Frontal cortex (tissue), 4 donors: ENCODE measurements around the gene TEDDM1. TPM values are rescaled to one million over a fixed set of nuclear protein-coding genes. Genes with fewer than 3 reads are reported as not detected.
"Not testable (repeated sequence)": the region's sequence is repeated elsewhere in the genome, so short reads cannot be mapped to it uniquely, and the experiment has no call there.

Experiments
- DNase-seq, 2 donors: peaks; one replicate each; pipeline ENCODE4 v3.0.0; 2012; ENCODE audit warnings: low spot score in 2 of 2
- FAIRE-seq: peaks from 2 replicates; lab custom pipeline; 2012; peaks lifted over from hg19 to GRCh38; lab: Jason Lieb, UNC
- total RNA-seq: library from RNA; depleted of rRNA; stranded (reverse); fragments of >200 nt; gene quantifications from one replicate; pipeline ENCODE4 v1.2.3, GENCODE V29; 2014
- donor health status: control.
- donor health status: control.
- donor health status: control.

Gene TEDDM1
- total RNA-seq, 1 donor from 2014 or later: not detected

DNA sequence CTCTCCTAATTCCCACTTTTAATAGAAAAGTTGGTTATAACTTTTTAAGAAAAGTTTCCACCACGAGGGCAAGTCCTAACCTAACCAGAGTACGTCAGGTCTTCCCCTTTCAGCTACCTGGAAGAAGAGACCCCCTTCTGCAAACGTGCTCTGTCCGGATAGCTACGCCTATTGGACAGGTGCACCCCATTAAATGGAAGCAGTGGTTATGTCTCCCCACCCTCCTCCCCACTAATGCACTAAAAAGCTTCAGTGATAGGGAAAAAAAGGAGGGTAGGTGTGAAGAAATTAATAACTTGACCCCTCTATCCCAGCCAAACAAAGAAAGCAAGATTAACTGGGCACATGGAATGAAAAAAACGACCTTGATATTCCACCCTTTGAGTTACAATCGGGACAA, 16.5 kb downstream of the TEDDM1 start:
- FAIRE-seq: no peak

DNA sequence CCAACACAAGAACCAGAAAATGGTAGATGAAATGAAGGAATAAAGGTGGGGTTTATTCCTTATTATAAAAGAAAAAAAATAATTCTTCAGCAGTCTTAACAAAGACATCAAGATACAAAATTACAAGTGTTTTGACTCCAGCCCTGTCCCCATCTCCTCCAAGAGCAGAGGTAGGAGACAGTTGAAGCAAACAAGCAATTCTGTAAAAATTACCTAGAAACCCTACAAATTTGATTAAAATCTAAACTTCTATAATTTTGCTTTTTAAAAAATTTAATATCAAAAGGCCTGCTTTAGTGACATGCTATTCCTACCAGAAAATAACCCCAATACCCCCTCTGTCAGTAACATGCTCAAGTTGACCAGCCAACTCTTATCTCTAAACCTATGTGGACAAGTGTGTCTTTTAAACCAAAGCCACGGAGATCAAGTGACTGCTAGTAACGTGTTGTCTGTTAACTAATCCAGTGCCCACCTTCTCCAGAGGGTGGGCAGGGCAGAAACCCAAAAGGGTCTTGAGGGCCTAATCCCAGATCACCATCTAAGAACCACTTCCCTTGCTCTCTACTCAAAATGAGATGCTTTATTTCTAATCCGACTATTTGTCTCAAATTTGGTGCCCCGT, 17.3 kb downstream of the TEDDM1 start:
- DNase-seq (no peak), FAIRE-seq (no peak)

More for the DNA sequence above, 16.5 kb downstream of the TEDDM1 start:
- no peak for DNase-seq

DNA sequence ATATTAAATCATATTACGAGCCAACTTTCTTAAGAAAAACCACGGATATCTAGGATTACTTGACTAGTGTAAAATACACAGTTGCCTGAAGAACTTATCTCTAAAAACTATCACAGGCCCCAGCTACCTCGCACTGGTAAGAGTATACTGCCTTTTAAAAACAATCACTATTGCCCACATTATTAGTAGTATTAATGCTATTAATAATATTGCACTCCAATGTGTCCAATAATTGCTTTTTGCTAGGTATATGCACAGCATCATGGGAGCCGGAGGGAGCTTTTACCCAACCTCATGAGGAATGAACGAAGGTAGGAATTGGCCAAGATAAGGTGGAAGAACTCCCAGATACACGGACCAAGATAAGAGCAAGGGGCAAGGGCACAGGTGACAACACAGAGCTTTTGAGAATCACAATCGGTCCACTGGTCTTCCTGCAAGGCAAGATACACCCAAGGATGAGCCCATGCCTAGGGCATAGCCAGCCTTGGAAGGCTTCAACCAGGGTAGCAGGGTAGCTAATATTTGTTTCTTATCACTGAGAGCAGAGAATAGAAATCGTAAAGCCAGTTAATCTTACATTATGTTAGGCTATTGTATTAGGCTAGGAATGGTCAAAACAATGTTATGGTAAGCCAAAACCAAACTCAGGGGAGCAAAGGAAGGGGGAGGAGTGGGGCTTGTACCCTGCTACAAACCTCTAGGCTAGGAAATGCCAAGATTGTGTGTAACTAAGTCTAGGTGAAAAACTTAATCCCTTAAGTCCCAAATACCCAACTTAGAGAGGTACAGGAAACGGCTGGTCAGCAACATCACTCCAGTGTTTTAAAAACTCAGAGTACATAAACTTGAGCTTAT, 18.3 kb downstream of the TEDDM1 start:
- FAIRE-seq (no peak), DNase-seq (no peak)

DNA sequence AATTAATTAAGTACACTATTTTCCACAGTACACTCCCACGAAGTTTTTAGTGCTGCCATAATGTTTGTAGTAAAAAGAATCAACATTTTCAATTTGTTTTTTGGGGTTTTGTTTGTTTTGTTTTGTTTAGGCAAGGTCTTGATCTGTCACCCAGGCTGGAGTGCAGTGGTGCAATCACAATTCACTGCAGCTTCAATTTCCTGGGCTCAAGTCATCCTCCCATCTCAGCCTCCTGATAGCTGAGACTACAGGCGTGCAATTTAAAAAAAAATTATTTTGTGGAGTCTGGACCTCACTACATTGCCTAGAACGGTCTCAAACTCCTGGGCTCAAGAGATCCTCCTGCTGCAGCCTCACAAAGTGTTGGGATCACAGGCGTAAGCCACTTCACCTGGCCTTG, 20.3 kb downstream of the TEDDM1 start:
- DNase-seq: no peak
- no peak for FAIRE-seq

DNA sequence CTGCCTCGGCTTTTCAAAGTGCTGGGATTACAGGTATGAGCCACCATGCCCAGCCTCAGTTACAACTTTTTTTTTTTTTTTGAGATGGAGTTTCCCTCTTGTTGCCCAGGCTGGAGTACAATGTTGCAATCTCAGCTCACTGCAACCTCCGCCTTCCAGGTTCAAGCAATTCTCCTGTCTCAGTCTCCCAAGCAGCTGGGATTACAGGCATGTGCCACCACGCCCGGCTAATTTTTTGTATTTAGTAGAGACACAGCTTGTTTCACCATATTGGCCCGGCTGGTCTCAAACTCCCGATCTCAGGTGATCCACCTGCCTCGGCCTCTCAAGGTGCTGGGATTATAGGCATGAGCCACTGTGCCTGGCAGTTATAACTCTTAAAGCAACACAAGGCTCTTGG, 20.7 kb downstream of the TEDDM1 start:
- not testable (repeated sequence) for FAIRE-seq, DNase-seq

DNA sequence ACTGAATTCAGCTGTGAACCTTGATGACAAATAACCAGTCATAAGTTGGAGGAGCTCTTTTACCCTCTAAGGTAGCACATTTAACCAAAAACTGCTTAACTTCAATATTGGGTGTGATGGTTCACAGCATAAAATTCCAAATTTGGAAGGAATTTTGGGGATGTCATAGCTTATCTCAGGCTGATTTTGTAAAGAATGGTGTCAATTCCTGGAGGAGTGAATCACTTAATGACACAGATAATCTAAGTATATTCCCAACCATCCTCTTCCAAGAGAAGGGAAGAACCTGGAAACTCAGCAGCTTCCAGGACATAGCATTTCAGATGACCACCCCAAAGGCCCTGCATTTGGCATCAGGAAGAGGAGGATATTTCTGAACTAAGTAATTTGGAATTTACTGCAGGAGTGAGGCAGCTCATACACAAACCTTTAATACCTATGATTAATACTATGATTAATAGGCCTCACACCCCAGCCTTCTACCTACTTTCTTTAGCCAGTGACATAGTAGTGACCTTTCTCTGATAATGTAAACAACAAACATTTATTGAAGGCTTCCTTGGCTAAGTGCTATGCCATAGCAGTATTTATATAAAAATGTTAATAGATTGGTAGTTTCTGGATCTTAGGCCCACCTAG, 23.4 kb downstream of the TEDDM1 start:
- DNase-seq (no peak), FAIRE-seq (no peak)

DNA sequence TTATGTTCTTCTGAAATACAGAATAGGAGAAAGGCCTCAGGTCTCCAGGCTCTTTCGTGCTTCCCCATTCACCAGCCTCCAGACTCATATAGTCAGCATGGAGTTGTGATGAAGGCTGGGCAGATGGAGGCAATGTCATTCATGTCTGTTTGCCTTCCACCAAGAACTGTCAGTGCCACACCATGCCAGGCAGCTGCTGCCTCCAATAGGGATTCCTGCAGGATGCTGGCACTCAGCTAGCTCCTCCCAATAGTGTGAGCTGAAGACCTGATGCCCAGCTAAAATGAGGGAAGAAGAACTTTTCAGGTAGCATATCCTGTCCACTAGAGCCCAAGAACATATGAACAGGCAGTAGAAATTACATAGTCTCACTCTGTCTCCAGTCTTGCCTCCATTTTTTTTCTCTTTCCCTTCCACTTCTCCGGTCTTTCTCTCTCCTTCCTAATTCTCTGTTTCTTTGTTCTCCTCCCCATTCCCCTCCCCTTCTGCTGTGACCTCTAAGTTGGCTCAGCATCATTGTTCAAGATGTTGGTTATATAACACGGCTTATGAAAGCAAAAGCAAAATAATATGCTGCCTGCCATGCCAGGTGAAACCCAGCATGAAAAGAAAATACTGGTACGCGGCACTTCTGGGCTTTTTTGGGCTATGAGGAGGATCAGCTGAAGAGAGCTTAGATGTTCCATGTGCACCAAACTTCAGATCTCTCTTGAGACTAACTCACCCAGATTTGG, 26.2 kb downstream of the TEDDM1 start:
- FAIRE-seq: no peak
- no peak for DNase-seq

DNA sequence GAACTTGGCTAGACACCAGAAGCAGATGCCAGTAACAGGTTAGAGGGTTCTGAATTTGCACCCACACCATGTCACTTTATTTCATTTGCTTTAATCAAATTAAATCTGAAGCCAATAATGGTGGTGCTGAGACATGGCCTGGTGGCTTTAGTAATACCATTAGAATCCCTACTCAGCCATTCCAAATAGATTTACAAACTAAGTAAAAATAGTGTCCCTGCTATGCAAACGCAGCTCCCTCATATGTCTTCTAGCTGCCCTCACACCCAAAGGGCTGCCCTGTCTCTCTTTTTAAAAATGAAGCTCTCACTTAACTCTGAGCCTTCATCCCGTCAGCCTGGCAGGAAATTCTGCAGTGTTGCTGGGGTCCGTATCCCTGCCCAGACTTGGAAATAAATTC, 29.9 kb downstream of the TEDDM1 start:
- no peak for DNase-seq
- no peak for FAIRE-seq

DNA sequence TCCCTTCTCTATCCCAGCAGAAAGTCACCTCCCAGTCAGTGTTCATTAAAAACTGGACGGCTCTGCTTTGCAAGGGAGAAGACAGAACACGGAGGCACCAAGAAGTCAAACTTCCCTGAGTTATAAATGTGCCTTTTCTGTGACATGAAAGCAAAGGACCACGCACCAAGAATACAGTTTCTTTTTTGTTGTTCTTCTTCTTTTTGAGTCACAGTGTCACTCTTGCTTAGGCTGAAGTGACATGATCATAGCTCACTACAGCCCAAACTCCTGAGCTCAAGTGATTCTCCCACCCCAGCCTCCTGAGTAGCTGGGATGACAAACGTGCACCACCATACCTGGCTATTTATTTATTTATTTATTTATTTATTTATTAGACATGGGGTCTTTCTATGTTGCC, 31.6 kb downstream of the TEDDM1 start:
- FAIRE-seq: no peak

DNA sequence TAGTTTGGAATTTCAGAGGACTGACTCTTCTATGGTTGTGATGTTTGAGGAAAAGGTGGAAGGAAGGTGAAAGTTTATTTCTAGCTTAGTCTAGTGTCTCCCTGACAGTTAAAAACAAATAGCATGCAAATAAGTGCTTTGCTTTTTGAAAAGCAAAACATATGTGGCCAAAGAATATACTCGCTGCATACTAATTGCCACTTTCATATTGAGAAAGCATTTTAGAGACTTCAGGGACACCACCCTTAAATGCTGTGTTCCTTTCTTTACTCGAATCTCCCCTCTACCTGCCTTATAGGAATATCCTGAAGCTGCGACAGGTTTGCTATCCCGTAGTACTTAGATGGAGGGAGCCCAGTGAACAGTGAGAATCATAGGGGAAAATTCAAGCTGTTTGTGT, 32.1 kb downstream of the TEDDM1 start:
- FAIRE-seq (no peak), DNase-seq (no peak)

More for the DNA sequence above, 31.6 kb downstream of the TEDDM1 start:
- DNase-seq: no peak

DNA sequence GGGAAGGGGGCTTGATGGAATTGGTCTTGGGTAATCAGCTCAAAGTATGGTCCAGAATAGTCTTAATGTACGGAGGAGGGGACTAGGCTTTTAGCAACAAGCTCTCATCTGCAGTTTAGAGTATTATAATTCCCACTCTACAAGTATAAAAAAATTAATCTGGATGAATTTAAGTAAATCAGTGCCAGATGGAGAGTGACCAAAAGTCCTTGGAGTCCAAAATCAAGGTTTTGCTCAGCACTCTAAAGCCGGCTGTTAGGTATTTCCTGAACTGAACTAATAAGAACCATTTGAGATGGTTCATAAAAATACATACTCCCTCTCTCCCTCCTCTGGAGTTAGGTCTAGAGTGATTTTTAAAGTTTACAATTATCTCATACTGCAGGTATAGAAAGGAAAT, 32.5 kb downstream of the TEDDM1 start:
- no peak for FAIRE-seq
- DNase-seq: no peak

DNA sequence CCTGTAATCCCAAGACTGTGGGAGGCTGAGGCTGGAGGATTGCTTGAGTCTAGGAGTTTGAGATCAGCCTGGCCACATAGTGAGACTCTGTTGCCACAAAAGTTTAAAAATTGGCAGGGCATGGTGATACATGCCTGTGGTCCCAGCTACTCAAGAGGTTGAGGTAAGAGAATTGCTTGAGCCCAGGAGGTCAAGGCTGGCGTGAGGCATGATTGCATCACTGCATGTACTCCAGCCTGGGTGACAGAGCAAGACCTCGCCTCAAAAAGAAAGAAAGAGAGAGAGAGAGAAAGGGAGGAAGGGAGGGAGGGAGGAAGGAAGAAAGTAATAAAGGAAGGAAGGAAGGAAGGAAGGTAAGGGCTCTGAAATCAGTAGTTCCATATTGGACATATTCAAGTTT, 33.9 kb downstream of the TEDDM1 start:
- FAIRE-seq (no peak), DNase-seq (no peak)

DNA sequence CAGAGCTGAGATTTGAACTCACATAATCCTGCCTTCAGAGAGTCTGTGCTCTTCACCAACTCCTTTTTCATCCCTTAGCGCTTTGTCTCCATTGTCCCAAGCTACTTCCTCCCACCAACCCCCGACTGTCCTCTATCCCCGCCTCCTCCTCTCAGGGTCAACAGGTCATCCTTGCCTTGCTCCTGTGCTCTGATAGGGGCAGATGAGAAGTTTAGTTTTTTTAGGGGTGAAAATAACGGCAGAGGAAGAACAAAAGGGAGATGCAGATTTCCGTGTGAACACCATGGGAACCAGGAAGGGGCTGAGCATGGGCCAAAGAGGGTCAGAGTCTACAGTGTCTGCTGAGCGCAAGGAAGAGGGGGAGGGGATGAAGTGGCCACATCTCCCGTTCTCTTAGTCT, 40.8 kb downstream of the TEDDM1 start:
- DNase-seq: no peak
- no peak for FAIRE-seq

DNA sequence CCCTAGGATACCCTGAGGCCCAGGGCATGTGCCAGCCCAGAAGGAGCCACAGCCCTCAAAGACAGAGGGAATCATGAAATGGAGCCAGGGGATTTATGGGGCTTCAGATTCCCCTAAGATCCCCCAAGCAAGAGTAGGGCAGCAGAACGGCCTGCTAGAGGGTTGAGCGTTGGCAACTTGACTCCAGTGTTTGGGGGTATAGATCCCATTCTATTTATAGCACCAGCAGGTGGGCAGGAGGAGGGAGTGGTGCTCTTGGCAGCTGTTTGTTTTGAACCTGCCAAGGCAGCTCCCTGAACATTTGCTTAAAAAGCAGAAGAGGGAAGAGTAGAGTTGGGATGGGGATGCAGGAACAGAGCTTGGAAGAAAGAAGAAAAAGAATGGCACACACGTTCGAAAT, 42.6 kb downstream of the TEDDM1 start:
- FAIRE-seq (no peak), DNase-seq (no peak)

DNA sequence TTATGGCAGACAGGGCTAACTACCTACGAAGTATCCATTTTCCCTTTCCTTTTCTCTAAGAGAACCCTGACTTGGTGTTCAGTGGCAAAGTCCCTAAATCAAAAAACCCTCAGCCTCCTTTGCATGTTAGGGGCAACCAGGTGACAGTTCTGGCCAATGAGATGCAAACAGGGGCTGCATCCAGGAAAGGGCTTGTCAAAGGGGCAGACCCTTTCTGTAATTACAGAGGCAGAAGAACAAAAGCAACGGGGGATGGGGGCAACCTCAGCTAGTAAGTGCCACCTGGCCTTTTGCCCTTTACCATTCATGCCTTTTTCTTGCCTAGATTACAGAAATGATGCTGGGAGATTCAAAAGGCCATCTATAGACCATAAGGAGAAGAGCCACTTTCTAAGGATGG, 43.3 kb downstream of the TEDDM1 start:
- FAIRE-seq (no peak), DNase-seq (no peak)

DNA sequence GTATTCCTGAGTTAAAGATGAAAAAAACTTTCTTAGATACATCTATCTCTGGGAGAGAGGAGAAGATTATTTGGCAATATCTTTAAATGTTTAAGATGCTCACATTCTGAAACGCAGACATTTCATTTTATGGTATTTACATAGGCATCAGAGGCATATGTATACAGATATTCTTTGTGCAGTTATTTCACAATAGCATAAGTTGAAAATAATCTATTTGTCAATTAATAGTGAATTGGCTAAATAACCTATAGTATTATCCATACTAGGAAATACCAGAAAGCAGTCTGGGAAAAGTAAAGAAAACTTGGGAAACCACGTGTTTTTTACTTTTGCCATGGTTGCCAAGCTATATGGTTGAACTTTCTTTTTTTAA, 44.8 kb downstream of the TEDDM1 start:
- DNase-seq: no peak
- FAIRE-seq: no peak

DNA sequence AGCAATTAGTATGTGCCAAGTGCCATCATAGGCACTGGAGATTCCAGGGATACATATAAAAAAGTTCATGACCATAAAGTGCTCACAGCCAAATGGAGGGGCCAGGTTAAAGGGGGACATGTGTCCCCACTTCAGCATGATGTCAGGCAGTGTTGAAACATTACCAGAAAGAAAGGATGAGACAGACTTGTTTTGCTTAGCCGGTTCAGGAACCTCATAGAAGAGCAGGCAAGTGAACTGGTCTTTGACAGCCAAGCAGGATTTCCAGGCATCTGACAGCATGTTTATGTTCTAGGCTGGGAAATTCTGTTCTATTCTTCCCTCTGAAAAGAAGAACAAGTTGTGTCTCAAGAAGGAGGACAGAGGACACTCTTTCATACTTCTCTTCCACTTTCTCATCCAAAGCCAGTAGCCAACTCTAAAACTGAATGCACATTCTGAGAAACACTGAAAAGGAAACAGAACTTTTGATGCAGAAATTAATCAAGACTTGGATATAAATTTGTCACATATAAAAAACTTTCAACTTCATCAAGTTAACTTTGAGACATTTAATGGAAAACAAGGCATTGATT, 48.6 kb downstream of the TEDDM1 start:
- DNase-seq: no peak
- no peak for FAIRE-seq

DNA sequence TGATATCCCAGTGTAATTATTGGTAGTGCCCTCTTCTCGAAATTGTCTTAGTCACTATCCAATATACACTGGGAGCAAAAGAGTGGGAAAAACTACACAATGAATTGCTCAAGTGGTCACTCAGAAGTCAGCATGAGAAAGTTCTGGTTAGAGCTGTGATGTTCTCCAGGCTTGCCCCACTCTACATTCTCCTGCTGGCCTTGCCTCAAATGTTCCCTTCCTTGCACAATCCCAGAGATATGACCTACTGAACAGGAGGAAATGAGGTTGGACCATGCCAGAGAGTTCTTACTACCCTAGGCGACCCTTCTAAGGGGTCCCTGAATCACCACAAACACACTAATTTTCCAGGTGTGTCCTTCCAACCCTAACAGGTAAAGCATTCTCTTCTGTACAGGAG, 49.6 kb downstream of the TEDDM1 start:
- FAIRE-seq: no peak
- no peak for DNase-seq

DNA sequence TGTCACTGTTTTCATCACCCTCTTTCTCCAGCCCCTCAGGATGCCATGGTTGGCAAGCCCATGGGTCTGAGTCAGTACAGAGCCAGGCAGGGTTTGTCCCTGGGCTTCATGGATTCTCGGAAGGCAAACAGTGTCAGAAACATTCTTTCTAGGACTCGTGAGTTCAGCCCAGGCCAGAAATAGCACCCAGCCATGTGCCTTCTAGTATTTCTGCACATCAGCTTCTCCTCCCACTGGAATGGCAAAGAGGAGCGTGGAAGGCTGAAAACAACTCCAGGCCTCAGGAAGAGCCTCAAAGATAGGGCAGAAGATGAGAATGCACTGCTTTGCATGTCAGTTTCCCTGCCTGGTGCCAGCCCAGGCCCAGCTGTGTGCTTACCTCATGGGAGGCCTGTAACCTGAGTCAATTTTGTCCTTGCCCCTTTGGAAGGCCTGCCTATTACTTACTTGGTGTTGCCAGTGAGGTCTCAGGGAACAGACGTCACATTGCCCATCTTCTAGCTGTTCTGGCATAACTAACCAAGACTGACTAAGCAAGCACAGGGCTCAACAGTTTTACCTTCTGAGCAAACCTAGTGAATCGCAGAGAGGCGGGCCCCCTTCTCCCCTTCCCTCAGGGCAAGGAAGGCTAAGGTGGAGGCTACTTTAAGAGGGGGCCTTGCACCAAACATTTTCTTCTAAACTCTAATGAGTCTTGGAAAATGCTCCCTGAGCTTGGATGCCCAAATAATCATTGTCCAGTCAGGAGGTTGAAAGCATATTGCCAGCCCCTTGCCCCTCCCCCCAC, 51.3 kb downstream of the TEDDM1 start:
- no peak for DNase-seq
- FAIRE-seq: no peak
